Epithelial cell of prostate (primary cell): Measurements from ENCODE around the gene TOR1AIP2.
"Not testable (repeated sequence)": the region's sequence is repeated elsewhere in the genome, so short reads cannot be mapped to it uniquely, and the experiment has no call there.

Experiments used
- DNase-seq: peaks from one replicate; pipeline ENCODE4 v3.0.0-alpha.2; 2011; ENCODE audit warnings: low read depth, low spot score
- H3K27ac ChIP-seq: fragments of 450-650 bp; 2 replicates; pipeline ENCODE4 v1.5.1; 2017; ENCODE audit warnings: mild to moderate bottlenecking

TOR1AIP2 gene

GRCh38 chr1:179809506-179810366 lies 67.9 kb downstream of the TOR1AIP2 start:
- DNase-seq = no peak
- H3K27ac ChIP-seq = no peak overlapping the region

DNA sequence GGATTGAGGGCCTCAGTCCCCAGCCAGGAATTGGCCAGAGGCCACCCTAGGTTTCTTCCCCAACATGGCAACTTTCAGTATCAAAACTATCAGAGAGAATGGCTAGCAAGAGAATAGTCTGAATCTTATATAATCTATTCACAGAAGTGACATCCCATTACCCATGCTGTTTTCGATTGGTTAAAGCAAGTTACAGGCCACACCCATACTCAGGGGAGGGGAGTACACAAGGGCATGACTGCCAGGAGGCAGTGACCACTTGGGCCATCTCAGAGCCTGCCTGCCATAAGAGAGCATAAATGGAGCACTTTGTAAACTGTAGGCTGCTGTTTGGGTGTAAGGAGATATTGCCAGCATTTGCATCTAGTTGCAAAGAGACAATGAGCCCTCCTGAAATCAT lies 69.1 kb downstream of the TOR1AIP2 start:
- no peak overlapping the region for H3K27ac ChIP-seq
- no peak for DNase-seq

- no peak for DNase-seq
- H3K27ac ChIP-seq = no peak overlapping the region
These were observed 69.7 kb downstream of the TOR1AIP2 start for GRCh38 chr1:179807691-179808485.

- H3K27ac ChIP-seq = no peak overlapping the region
- no peak for DNase-seq
These were observed 70.3 kb downstream of the TOR1AIP2 start for GRCh38 chr1:179807291-179807690.

DNA sequence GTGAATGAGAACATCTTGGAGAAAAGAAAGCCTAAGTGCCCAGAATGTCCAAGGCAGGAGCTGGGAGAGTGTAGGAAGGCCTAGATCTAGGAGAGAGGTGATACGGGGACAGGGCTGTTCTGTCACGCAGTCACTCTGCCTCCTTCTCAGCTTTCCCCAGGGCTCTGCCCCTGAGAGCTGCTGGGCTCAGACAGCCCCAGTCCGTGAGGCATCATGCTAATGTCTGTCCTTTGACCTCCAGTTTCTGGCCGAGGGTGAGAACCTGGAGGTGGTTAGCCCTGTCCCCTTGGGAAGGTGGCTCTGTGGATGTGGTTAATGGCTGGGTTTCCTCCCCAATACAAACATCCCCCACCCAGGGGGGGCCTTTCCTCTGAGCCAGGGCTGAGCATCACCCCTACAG lies 71.3 kb downstream of the TOR1AIP2 start:
- no peak for DNase-seq

DNA sequence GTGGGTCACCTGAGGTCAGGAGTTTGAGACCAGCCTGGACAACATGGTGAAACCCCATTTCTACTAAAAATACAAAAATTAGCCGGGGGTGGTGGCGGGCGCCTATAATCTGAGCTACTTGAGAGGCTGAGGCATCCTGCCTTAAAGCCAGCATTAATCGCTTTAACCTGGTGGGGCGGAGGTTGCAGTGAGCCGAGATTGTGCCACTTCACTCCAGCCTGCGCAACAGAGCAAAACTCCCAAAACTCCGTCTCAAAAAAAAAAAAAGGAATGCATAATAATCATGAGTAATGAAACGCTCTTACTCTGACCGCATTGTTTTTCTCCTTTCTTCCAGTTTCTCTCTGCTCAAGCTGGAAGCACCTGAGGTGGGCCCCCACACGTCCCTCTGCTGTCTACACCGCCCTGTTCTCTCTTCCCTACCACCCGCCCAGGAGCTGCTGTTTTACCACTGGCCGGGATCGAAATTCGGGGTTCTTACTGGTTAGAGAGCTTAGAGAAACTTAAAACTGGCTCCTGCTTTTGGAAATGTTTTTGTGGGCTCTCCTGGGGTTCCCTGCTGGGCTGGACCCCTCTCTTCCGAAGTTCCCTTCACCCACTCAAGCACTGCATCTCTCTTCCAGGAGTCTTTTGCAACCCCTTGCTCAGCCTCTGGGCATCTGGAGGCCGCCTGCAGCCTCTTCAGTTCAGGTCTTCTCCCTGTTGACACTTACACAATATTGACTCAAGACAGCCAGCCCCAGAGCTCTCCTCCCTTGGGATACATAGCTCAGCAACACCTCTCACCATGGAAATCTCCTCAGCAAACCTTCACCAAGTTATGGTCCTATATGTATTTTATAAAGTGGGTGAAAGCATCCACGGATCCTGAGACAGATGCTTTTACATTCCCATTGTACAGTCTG lies 72.1 kb downstream of the TOR1AIP2 start:
- no peak for DNase-seq
- H3K27ac ChIP-seq = no peak overlapping the region

More for the DNA sequence above, 71.3 kb downstream of the TOR1AIP2 start:
- no peak overlapping the region for H3K27ac ChIP-seq

DNA sequence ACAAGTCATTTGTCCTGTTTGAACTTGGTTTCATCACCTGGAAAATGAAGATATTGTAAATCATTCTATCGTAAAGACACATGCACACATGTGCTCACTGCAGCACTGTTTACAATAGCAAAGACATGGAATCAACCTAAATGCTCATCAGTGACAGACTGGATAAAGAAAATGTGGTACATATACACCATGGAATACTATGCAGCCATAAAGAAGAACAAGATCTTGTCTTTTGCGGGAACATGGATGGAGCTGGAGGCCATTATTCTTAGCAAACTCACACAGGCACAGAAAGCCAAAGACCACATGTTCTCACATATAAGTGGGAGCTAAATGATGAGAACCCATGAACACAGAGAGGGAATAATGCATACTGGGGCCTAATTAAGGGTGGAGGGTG lies 73.2 kb downstream of the TOR1AIP2 start:
- not testable (repeated sequence) for DNase-seq, H3K27ac ChIP-seq

GRCh38 chr1:179803918-179804317 lies 73.7 kb downstream of the TOR1AIP2 start:
- DNase-seq = no peak
- H3K27ac ChIP-seq = no peak overlapping the region

GRCh38 chr1:179803104-179803503 lies 74.5 kb downstream of the TOR1AIP2 start:
- no peak overlapping the region for H3K27ac ChIP-seq
- DNase-seq = no peak

DNA sequence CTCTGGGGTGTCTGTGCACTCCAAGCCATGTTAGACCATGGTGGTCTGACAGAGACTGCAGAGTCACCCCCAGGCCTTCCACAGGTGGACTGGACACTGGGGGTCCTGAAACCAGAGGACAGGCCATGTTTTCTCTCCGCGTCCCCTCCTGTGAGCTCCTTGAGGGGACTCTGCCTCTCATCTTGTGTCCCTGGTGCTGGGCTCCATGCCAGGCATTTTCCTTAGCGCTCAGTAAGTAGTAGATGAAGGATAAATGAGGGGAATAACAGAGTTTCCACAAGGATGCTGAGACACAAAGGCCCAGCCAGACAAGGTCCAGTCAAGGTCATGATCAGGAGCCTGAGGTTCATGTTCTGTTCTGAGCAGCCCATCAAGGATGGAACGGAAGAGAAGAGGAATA lies 77.1 kb downstream of the TOR1AIP2 start:
- DNase-seq = no peak
- H3K27ac ChIP-seq = no peak overlapping the region

- no peak for DNase-seq
- no peak overlapping the region for H3K27ac ChIP-seq
These were observed 78.6 kb downstream of the TOR1AIP2 start for GRCh38 chr1:179798864-179799516.

DNA sequence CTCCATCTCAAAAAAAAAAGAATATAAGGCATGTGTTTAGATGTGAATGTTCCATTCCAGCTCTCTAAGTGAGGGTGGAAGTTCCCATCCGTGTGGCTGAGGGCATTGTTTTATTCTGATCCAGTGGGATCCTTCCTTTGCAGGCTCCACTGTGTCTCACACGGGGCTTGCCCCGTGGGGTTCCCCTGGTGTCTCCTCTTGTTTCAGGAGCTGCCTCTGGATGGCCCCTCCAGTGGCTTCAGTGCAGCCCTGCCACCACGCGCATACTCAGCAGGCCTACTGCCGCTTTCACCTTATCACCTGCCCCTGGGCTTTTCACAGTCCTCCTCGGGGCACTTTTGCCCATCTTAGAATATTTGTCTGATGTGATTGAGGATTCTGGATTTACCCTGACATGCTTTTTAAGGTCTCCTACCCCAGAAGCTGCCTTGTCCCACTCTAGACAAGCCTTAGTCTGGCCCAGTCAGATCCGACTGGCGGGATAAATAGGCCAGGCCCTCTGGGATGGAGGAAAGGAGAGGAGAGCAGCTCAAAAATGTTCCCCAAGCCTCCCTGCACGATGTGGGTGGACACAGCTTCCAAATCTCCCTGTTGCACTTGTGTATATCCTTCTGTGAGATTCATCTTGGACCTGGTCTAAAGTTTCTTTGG lies 79.3 kb downstream of the TOR1AIP2 start:
- no peak overlapping the region for H3K27ac ChIP-seq
- DNase-seq = no peak

DNA sequence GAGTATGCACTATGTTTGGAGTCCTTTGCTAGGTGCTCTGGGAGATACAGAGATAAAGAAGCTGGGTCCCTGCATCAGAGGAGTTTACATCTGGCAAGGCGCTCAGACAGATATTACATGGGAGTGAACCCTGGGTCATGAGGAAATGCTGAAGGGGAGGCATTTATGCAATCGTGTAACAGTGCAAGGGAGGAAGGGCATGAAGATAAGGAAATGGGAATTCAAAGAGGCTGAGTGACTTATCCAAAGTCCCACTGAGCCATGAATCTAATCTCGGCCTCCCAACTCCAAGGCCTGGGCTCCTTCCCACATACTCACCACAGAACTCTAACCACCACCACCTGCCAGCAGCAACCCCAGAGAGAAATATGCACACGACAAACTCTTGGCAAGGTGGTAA lies 82.9 kb downstream of the TOR1AIP2 start:
- no peak for DNase-seq
- H3K27ac ChIP-seq = no peak overlapping the region

DNA sequence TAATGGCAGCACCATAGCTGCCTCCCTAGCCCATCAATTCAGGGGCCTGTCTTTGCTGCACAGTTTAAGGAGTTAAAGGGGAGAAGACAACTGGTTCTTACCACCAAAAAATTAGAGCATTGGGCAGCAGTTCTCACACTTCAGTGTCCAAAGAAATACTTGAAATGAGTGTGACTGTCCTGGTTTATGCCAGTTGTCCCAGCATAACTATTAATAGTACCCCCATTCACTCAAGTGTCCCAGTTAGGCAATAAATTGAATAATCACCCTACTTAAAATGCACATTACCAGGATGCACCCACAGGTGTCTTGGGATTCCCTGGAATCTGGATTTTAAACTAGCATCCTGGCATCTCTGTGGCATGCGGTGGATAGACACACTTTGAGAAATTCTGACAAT lies 83.5 kb downstream of the TOR1AIP2 start:
- no peak overlapping the region for H3K27ac ChIP-seq
- no peak for DNase-seq

DNA sequence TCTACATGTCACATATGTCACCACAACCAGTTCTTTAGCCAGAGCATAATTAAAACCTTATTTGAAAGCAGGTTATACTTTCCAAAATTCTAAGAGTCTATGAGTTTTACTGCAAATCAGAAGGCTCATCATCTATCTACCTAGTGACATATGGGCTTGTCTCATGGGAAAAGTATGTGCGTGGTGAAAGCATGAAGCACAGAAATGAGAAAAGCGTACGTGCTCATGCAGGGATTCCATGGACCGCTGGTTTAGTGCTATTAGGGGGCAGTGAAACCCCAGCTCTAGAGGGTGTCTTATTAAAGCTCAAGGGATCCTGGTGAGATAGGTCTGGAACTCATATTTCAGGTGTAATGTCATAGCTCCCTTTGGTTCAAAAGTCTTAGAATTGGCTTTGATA lies 84.3 kb downstream of the TOR1AIP2 start:
- no peak overlapping the region for H3K27ac ChIP-seq
- DNase-seq = no peak
